DND-41 (cell line): Measurements from ENCODE around the gene CCBE1.

Source experiments
- ATAC-seq: fragments of 200-7000 bp; cut with Tn5 transposase; 3 replicates; pipeline ENCODE4 v1.9.1; 2021; ENCODE audit warnings: low read depth; ENCODE audit not compliant: insufficient read depth
- DNase-seq: peaks from one replicate; pipeline ENCODE4 v3.0.0-alpha.2; 2020
- H2AFZ ChIP-seq: 2 replicates; pipeline ENCODE4 v1.6.0; 2012; ENCODE audit warnings: low read depth, low read length
- H3K27ac ChIP-seq: 2 replicates; pipeline ENCODE4 v1.5.1; 2012; ENCODE audit warnings: low read length, inconsistent platforms
- H3K27me3 ChIP-seq: fragments of 200-600 bp; sonication (generic); 2 replicates; pipeline ENCODE4 v1.6.0; 2012; ENCODE audit warnings: low read length, mild to moderate bottlenecking, inconsistent platforms; ENCODE audit not compliant: insufficient read depth, poor library complexity
- H3K36me3 ChIP-seq: 2 replicates; pipeline ENCODE4 v1.5.1; 2012; ENCODE audit warnings: low read length, inconsistent platforms; ENCODE audit not compliant: insufficient read depth
- H3K4me1 ChIP-seq: 2 replicates; pipeline ENCODE4 v1.5.1; 2012; ENCODE audit warnings: mild to moderate bottlenecking, low read length; ENCODE audit not compliant: insufficient read depth
- H3K4me2 ChIP-seq: 2 replicates; pipeline ENCODE4 v1.6.0; 2012; ENCODE audit warnings: mild to moderate bottlenecking, moderate library complexity, low read length, inconsistent platforms; ENCODE audit not compliant: insufficient read depth
- H3K4me3 ChIP-seq, 2 experiments: fragments of 200-600 bp in 1 of 2; shearing (Covaris generic) in 1 of 2; 2 replicates each; pipeline ENCODE4 v1.5.1; 2012 to 2016; ENCODE audit warnings: inconsistent platforms in 2 of 2, low read length in 2 of 2, mild to moderate bottlenecking in 2 of 2, low read depth in 1 of 2, moderate library complexity in 1 of 2
- H3K79me2 ChIP-seq: 2 replicates; pipeline ENCODE4 v1.6.0; 2012; ENCODE audit warnings: low read length, inconsistent platforms; ENCODE audit not compliant: insufficient read depth
- H3K9ac ChIP-seq: 2 replicates; pipeline ENCODE4 v1.6.0; 2012; ENCODE audit warnings: low read depth, mild to moderate bottlenecking, inconsistent platforms, low read length, moderate library complexity
- H3K9me3 ChIP-seq: 2 replicates; pipeline ENCODE4 v1.5.1; 2012; ENCODE audit warnings: low read length, moderate library complexity, mild to moderate bottlenecking, inconsistent platforms; ENCODE audit not compliant: insufficient read depth, severe bottlenecking
- H4K20me1 ChIP-seq: 2 replicates; pipeline ENCODE4 v1.6.0; 2012; ENCODE audit warnings: low read length; ENCODE audit not compliant: insufficient read depth
- CTCF ChIP-seq: IDR thresholded peaks from 2 replicates; pipeline ENCODE4 v1.5.1; 2012; ENCODE audit warnings: borderline replicate concordance, low read length, moderate library complexity, mild to moderate bottlenecking; ENCODE audit not compliant: poor library complexity, severe bottlenecking; ENCODE audit errors: extremely low read depth
- EZH2 ChIP-seq: IDR thresholded peaks from 3 replicates; pipeline ENCODE4 v1.6.1; 2012; ENCODE audit warnings: borderline replicate concordance, low read depth, mild to moderate bottlenecking, moderate library complexity, low read length, inconsistent platforms; ENCODE audit not compliant: severe bottlenecking

Gene CCBE1

GRCh38 chr18:59660786-59661743 is 36.2 kb downstream of the CCBE1 start:
- no peaks in the 10 kb centered on the region for H3K4me1 ChIP-seq
- no peak for DNase-seq
- no peaks in the 10 kb centered on the region for H4K20me1 ChIP-seq
- TF ChIP-seq CTCF (no peak), EZH2 (no peak)
- no peak overlapping the region for H3K9ac ChIP-seq
- no peak for ATAC-seq
- H3K36me3 ChIP-seq: no peaks in the 10 kb centered on the region
- no peaks in the 10 kb centered on the region for H3K9me3 ChIP-seq
- no peaks in the 10 kb centered on the region for H3K79me2 ChIP-seq
- no peaks in the 10 kb centered on the region for H3K27me3 ChIP-seq
- H3K4me2 ChIP-seq: no peak overlapping the region
- no peak overlapping the region for H3K4me3 ChIP-seq
- no peak overlapping the region for H2AFZ ChIP-seq
- no peak overlapping the region for H3K27ac ChIP-seq

- Histone ChIP-seq H3K27me3 (no peaks in the 10 kb centered on the region), H3K36me3 (no peaks in the 10 kb centered on the region), H3K4me1 (no peaks in the 10 kb centered on the region), H3K79me2 (no peaks in the 10 kb centered on the region), H4K20me1 (no peaks in the 10 kb centered on the region), H3K9me3 (no peaks in the 10 kb centered on the region), H2AFZ (no peak overlapping the region), H3K4me3 (no peak overlapping the region), H3K9ac (no peak overlapping the region), H3K4me2 (no peak overlapping the region), H3K27ac (no peak overlapping the region)
- no peak for ATAC-seq
- no peak for DNase-seq
- TF ChIP-seq CTCF: no peak
These were observed 36.9 kb downstream of the CCBE1 start for GRCh38 chr18:59660366-59660765.

GRCh38 chr18:59659508-59660170 is 37.6 kb downstream of the CCBE1 start:
- H3K36me3 ChIP-seq: no peaks in the 10 kb centered on the region
- H3K27me3 ChIP-seq: no peaks in the 10 kb centered on the region
- ATAC-seq: no peak
- DNase-seq: no peak
- no peaks in the 10 kb centered on the region for H3K4me1 ChIP-seq
- no peak overlapping the region; the same call in 1 of the 2 replicates for H2AFZ ChIP-seq
- H3K4me3 ChIP-seq: no peak overlapping the region
- H3K9ac ChIP-seq: no peak overlapping the region
- H3K27ac ChIP-seq: no peak overlapping the region
- no peaks in the 10 kb centered on the region for H4K20me1 ChIP-seq
- TF ChIP-seq EZH2 (no peak), CTCF (no peak)
- no peak overlapping the region for H3K4me2 ChIP-seq
- H3K79me2 ChIP-seq: no peaks in the 10 kb centered on the region
- no peaks in the 10 kb centered on the region for H3K9me3 ChIP-seq
